ENCODE data around the gene PRELP.

- no peak for TF ChIP-seq ATF3 (IDR thresholded peaks at IDR 0.05)
- TF ChIP-seq ATF3 (CRISPR knock-in tag; conservative IDR thresholded peaks at IDR 0.05) = no peak
- TF ChIP-seq, protein P1, sequence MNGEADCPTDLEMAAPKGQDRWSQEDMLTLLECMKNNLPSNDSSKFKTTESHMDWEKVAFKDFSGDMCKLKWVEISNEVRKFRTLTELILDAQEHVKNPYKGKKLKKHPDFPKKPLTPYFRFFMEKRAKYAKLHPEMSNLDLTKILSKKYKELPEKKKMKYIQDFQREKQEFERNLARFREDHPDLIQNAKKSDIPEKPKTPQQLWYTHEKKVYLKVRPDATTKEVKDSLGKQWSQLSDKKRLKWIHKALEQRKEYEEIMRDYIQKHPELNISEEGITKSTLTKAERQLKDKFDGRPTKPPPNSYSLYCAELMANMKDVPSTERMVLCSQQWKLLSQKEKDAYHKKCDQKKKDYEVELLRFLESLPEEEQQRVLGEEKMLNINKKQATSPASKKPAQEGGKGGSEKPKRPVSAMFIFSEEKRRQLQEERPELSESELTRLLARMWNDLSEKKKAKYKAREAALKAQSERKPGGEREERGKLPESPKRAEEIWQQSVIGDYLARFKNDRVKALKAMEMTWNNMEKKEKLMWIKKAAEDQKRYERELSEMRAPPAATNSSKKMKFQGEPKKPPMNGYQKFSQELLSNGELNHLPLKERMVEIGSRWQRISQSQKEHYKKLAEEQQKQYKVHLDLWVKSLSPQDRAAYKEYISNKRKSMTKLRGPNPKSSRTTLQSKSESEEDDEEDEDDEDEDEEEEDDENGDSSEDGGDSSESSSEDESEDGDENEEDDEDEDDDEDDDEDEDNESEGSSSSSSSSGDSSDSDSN (IDR thresholded peaks at IDR 0.05; ENCODE audit: borderline replicate concordance in 1 of 2, low read depth in 2 of 2, low read length in 2 of 2) = no peak
- TF ChIP-seq, protein P2, sequence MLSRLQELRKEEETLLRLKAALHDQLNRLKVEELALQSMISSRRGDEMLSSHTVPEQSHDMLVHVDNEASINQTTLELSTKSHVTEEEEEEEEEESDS (CRISPR knock-in tag; IDR thresholded peaks at IDR 0.05) = no peak
- no peak for TF ChIP-seq REST (IDR thresholded peaks at IDR 0.05; ENCODE audit: borderline replicate concordance)
- no peak for TF ChIP-seq REST (CRISPR knock-in tag; IDR thresholded peaks at IDR 0.05; ENCODE audit: low read depth)
- TF ChIP-seq CBX2 (IDR thresholded peaks at IDR 0.05; ENCODE audit: insufficient read depth, low read length, poor library complexity, severe bottlenecking) = no peak
- TF ChIP-seq JUN (IDR thresholded peaks at IDR 0.05; ENCODE audit: borderline replicate concordance, low read depth, low read length) = no peak
- TF ChIP-seq JUN (CRISPR knock-in tag; IDR thresholded peaks at IDR 0.05; ENCODE audit: borderline replicate concordance) = no peak
- TF ChIP-seq HEY1 (CRISPR knock-in tag; IDR thresholded peaks at IDR 0.05; ENCODE audit: borderline replicate concordance) = no peak
- TF ChIP-seq DNMT1 (IDR thresholded peaks at IDR 0.05) = no peak
- TF ChIP-seq RNF2 (IDR thresholded peaks at IDR 0.05) = no peak
- no peak for TF ChIP-seq ASH1L (IDR thresholded peaks at IDR 0.05; ENCODE audit: borderline replicate concordance, low read depth, partially characterized antibody)
- TF ChIP-seq, protein P3, sequence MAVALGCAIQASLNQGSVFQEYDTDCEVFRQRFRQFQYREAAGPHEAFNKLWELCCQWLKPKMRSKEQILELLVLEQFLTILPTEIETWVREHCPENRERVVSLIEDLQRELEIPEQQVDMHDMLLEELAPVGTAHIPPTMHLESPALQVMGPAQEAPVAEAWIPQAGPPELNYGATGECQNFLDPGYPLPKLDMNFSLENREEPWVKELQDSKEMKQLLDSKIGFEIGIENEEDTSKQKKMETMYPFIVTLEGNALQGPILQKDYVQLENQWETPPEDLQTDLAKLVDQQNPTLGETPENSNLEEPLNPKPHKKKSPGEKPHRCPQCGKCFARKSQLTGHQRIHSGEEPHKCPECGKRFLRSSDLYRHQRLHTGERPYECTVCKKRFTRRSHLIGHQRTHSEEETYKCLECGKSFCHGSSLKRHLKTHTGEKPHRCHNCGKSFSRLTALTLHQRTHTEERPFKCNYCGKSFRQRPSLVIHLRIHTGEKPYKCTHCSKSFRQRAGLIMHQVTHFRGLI (CRISPR knock-in tag; IDR thresholded peaks at IDR 0.05) = no peak
- no peak for TF ChIP-seq ZNF24 (IDR thresholded peaks at IDR 0.05)
These were observed 41.3 kb downstream of the PRELP start for GRCh38 chr1:203516906-203517305.
